C4-2B (cell line): ENCODE results near the gene USB1.
A peak's percentile ranks its signal among the peaks of the same experiment; 100 is the strongest.
"Not testable (repeated sequence)": the region's sequence is repeated elsewhere in the genome, so short reads cannot be mapped to it uniquely, and the experiment has no call there.

Experiments
- H3K27ac ChIP-seq: fragments of 450-650 bp; 2 replicates; pipeline ENCODE4 v1.5.1; 2017
- CTCF ChIP-seq: fragments of 450-650 bp; conservative IDR thresholded peaks from 2 replicates; pipeline ENCODE4 v1.5.1; 2017; ENCODE audit warnings: mild to moderate bottlenecking
- ZFX ChIP-seq: fragments of 450-650 bp; IDR thresholded peaks from 2 replicates; pipeline ENCODE4 v1.6.1; 2017

Gene USB1

GRCh38 chr16:57999971-58000705 lies 1.1 kb upstream of the USB1 start, which contains the start of gene ZNF319:
Gene ZNF319, minus strand, starts transcription at chr16:58000672. Its CDS starts 2,407 bp downstream, at chr16:57998265.
- peak within 1 kb of the TSS; percentile 89 for H3K27ac ChIP-seq
- no peak for TF ChIP-seq CTCF
- peak; percentile 99 for TF ChIP-seq ZFX

- TF ChIP-seq ZFX (no peak), CTCF (no peak)
- H3K27ac ChIP-seq: peak overlapping the region; percentile 89
These were observed 691 bp downstream of the USB1 start for GRCh38 chr16:58001781-58002415.

GRCh38 chr16:58002416-58002800 lies 1.2 kb downstream of the USB1 start:
- TF ChIP-seq CTCF: no peak
- no peak for TF ChIP-seq ZFX
- H3K27ac ChIP-seq: no peak overlapping the region

GRCh38 chr16:58002936-58003335 lies 1.7 kb downstream of the USB1 start:
- TF ChIP-seq ZFX (no peak), CTCF (no peak)
- H3K27ac ChIP-seq: no peak overlapping the region

GRCh38 chr16:58004736-58005135 lies 3.5 kb downstream of the USB1 start:
- not testable (repeated sequence) for H3K27ac ChIP-seq

- TF ChIP-seq ZFX: no peak
- TF ChIP-seq CTCF: no peak
- no peak overlapping the region for H3K27ac ChIP-seq
These were observed 8.7 kb downstream of the USB1 start for GRCh38 chr16:58009856-58010416.

- no peak overlapping the region for H3K27ac ChIP-seq
- TF ChIP-seq ZFX (no peak), CTCF (no peak)
These were observed 9.7 kb downstream of the USB1 start for GRCh38 chr16:58010886-58011285.

GRCh38 chr16:58011652-58012051 lies 10.4 kb downstream of the USB1 start:
- no peak overlapping the region for H3K27ac ChIP-seq
- TF ChIP-seq CTCF: no peak
- no peak for TF ChIP-seq ZFX
